Common myeloid progenitor, CD34-positive (primary cell): ENCODE results near the gene CRB3.
"Not testable (repeated sequence)": the region's sequence is repeated elsewhere in the genome, so short reads cannot be mapped to it uniquely, and the experiment has no call there.

Experiments used
- CTCF ChIA-PET: fragments of 350-600 bp; sonication (Branson Sonifier 250); formaldehyde crosslinking; loops from one replicate; lab custom pipeline; 2021; ENCODE audit warnings: antibody characterized with exemption; lab: Charles Lee
- POLR2A ChIA-PET: fragments of 350-600 bp; sonication (Branson Sonifier 250); formaldehyde crosslinking; loops from one replicate; lab custom pipeline; 2021; ENCODE audit warnings: antibody characterized with exemption; lab: Charles Lee
- DNase-seq, 3 donors: peaks; one replicate each; pipeline versions ENCODE4 v3.0.0 to v3.0.0-alpha.2; 2013
- H3K27ac ChIP-seq, 2 experiments: 1 replicate in 1 of 2; 2 replicates in 1 of 2; pipeline ENCODE4 v1.7.0; 2013; ENCODE audit warnings: inconsistent platforms in 2 of 2, low read length in 2 of 2, mild to moderate bottlenecking in 2 of 2, low read depth in 1 of 2, moderate library complexity in 1 of 2; ENCODE audit not compliant: severe bottlenecking in 2 of 2, insufficient read depth in 1 of 2, poor library complexity in 1 of 2
- H3K27me3 ChIP-seq, 5 experiments: replicated peaks in 2 of 5; 1 replicate in 3 of 5; 2 replicates in 2 of 5; pipeline versions ENCODE4 v1.6.1 to v1.7.0; 2013; ENCODE audit warnings: low read length in 4 of 5, mild to moderate bottlenecking in 2 of 5, moderate library complexity in 2 of 5, inconsistent platforms in 1 of 5; ENCODE audit not compliant: insufficient read depth in 5 of 5, control insufficient read depth in 4 of 5
- H3K36me3 ChIP-seq, 4 experiments: 1 replicate in 2 of 4; 2 replicates in 2 of 4; pipeline versions ENCODE4 v1.6.1 to v1.7.0; 2013; ENCODE audit warnings: low read length in 3 of 4, control low read depth in 1 of 4, mild to moderate bottlenecking in 1 of 4; ENCODE audit not compliant: control insufficient read depth in 4 of 4, insufficient read depth in 4 of 4
- H3K4me1 ChIP-seq, 4 experiments: 1 replicate in 3 of 4; 2 replicates in 1 of 4; pipeline versions ENCODE4 v1.6.1 to v1.7.1; 2013; ENCODE audit warnings: low read length in 3 of 4, mild to moderate bottlenecking in 3 of 4, control low read depth in 1 of 4, inconsistent platforms in 1 of 4, moderate library complexity in 1 of 4; ENCODE audit not compliant: control insufficient read depth in 4 of 4, insufficient read depth in 4 of 4; ENCODE audit errors: control extremely low read depth in 1 of 4
- H3K4me3 ChIP-seq, 7 experiments: 1 replicate in 4 of 7; 2 replicates in 3 of 7; pipeline versions ENCODE4 v1.5.1 to v1.7.0; 2013; ENCODE audit warnings: mild to moderate bottlenecking in 7 of 7, low read length in 6 of 7, moderate library complexity in 6 of 7, inconsistent platforms in 2 of 7, low read depth in 2 of 7, control low read depth in 1 of 7; ENCODE audit not compliant: insufficient read depth in 4 of 7, control insufficient read depth in 1 of 7; ENCODE audit errors: extremely low read depth in 1 of 7
- H3K9me3 ChIP-seq, 5 experiments: 1 replicate in 4 of 5; 2 replicates in 1 of 5; pipeline versions ENCODE4 v1.6.1 to v1.7.1; 2013; ENCODE audit warnings: low read length in 4 of 5, mild to moderate bottlenecking in 2 of 5, inconsistent platforms in 1 of 5, low read depth in 1 of 5, moderate library complexity in 1 of 5; ENCODE audit not compliant: control insufficient read depth in 4 of 5, insufficient read depth in 2 of 5; ENCODE audit errors: control extremely low read depth in 1 of 5
- WGBS: methylation state at CpG from one replicate; pipeline ENCODE4 v1.1.5; 2013; ENCODE audit not compliant: insufficient coverage; 5-methylcytosine and 5-hydroxymethylcytosine counted together

CRB3 gene

GRCh38 chr19:6425732-6426620, 38.1 kb upstream of the CRB3 start:
- Histone ChIP-seq H3K36me3 (peaks cover 0 to 20% (median 11%) of the 10 kb centered on the region in 4 experiments), H3K27ac (peak overlapping the region in 1 of 2 experiments; percentile 62), H3K4me3 (peak overlapping the region in 2 of 7 experiments; percentile 17 to 28), H3K27me3 (no peaks in the 10 kb centered on the region), H3K4me1 (peaks cover 0 to 28% (median 23%) of the 10 kb centered on the region in 4 experiments), H3K9me3 (no peaks in the 10 kb centered on the region)
- CTCF ChIA-PET, result interaction anchor here (1.3 to 1.5 kb wide), 2 partner anchors 10 to 248 kb away, joined by 3 to 5 read pairs; no protein-coding TSS in a partner anchor
- POLR2A ChIA-PET, result interaction anchor here (1.4 kb wide), 1 partner anchor 32 kb away, joined by 7 read pairs; the partner anchor contains the start of gene GTF2F1
- WGBS, result 96% methylated on average over 21 of the region's 21 CpGs
- DNase-seq, result peak in 2 of 3 donors; percentile 39 to 44

GRCh38 chr19:6427131-6427530, 36.9 kb upstream of the CRB3 start:
- Histone ChIP-seq H3K27ac (no peak overlapping the region), H3K4me1 (peaks cover 0 to 25% (median 22%) of the 10 kb centered on the region in 4 experiments), H3K27me3 (no peaks in the 10 kb centered on the region), H3K36me3 (peaks cover 0 to 8% (median 2%) of the 10 kb centered on the region in 4 experiments), H3K4me3 (no peak overlapping the region), H3K9me3 (no peaks in the 10 kb centered on the region)
- ChIA-PET CTCF (interaction anchor here (1.3 kb wide), 1 partner anchor 9 kb away, joined by 5 read pairs; no protein-coding TSS in a partner anchor), POLR2A (no interaction called here)
- no peak for DNase-seq
- WGBS, result over 99% methylated on average over 18 of the region's 18 CpGs

- POLR2A ChIA-PET, result interaction anchor here (0.5 kb wide), 1 partner anchor 84 kb away, joined by 9 read pairs; no protein-coding TSS in a partner anchor
- H3K9me3 ChIP-seq, H3K4me1 ChIP-seq, H3K27me3 ChIP-seq, H3K27ac ChIP-seq, CTCF ChIA-PET, H3K4me3 ChIP-seq, H3K36me3 ChIP-seq, DNase-seq: not testable (repeated sequence)
- 100% methylated on average over 1 of the region's 2 CpGs for WGBS
These were observed 35.2 kb upstream of the CRB3 start for GRCh38 chr19:6428692-6429418.

GRCh38 chr19:6429419-6430221, 34.5 kb upstream of the CRB3 start:
- ChIA-PET CTCF (no interaction called here), POLR2A (interaction anchor here (0.5 kb wide), 1 partner anchor 83 kb away, joined by 9 read pairs; no protein-coding TSS in a partner anchor)
- DNase-seq, result no peak
- Histone ChIP-seq H3K4me3 (no peak overlapping the region), H3K4me1 (peaks cover 0 to 6% (median 5%) of the 10 kb centered on the region in 4 experiments), H3K27ac (no peak overlapping the region), H3K9me3 (no peaks in the 10 kb centered on the region), H3K27me3 (no peaks in the 10 kb centered on the region), H3K36me3 (no peaks in the 10 kb centered on the region)
- 47% methylated on average over 10 of the region's 20 CpGs for WGBS

GRCh38 chr19:6431891-6432290, 32.2 kb upstream of the CRB3 start:
- CTCF ChIA-PET, result no interaction called here
- Histone ChIP-seq H3K27me3 (no peaks in the 10 kb centered on the region), H3K4me3 (no peak overlapping the region), H3K9me3 (no peaks in the 10 kb centered on the region), H3K4me1 (no peaks in the 10 kb centered on the region), H3K36me3 (no peaks in the 10 kb centered on the region), H3K27ac (no peak overlapping the region)
- POLR2A ChIA-PET, result no interaction called here
- no peak for DNase-seq
- WGBS, result 99% methylated on average over 11 of the region's 11 CpGs

- Histone ChIP-seq H3K4me1 (no peaks in the 10 kb centered on the region), H3K27ac (no peak overlapping the region), H3K4me3 (no peak overlapping the region), H3K36me3 (no peaks in the 10 kb centered on the region), H3K27me3 (no peaks in the 10 kb centered on the region), H3K9me3 (no peaks in the 10 kb centered on the region)
- POLR2A ChIA-PET, result no interaction called here
- CTCF ChIA-PET, result no interaction called here
- no peak for DNase-seq
- 100% methylated on average over 3 of the region's 11 CpGs for WGBS
These were observed 30.9 kb upstream of the CRB3 start for GRCh38 chr19:6433165-6433564.
